Spinal cord (tissue), 10 donors: ENCODE results near the gene MYO7A. TPM values are rescaled to one million over a fixed set of nuclear protein-coding genes. Genes with fewer than 3 reads are reported as not detected.

Experiments used
- DNase-seq, 6 donors: peaks; one replicate each; pipeline versions ENCODE4 v3.0.0 to v3.0.0-alpha.2; 2013 to 2015; ENCODE audit warnings: low spot score in 6 of 6, low read depth in 4 of 6
- H3K27ac ChIP-seq: one replicate; pipeline ENCODE4 v1.5.1; 2013; ENCODE audit warnings: low read depth, low read length, control low read depth
- H3K27me3 ChIP-seq: one replicate; pipeline ENCODE4 v1.6.1; 2013; ENCODE audit warnings: low read length; ENCODE audit not compliant: control insufficient read depth, insufficient read depth
- H3K36me3 ChIP-seq: one replicate; pipeline ENCODE4 v1.6.1; 2013; ENCODE audit warnings: low read length; ENCODE audit not compliant: control insufficient read depth, insufficient read depth
- H3K4me1 ChIP-seq: one replicate; pipeline ENCODE4 v1.6.1; 2013; ENCODE audit warnings: low read length; ENCODE audit not compliant: control insufficient read depth, insufficient read depth
- H3K4me3 ChIP-seq: one replicate; pipeline ENCODE4 v1.5.1; 2013; ENCODE audit warnings: low read depth, low read length, control low read depth
- H3K9me3 ChIP-seq: one replicate; pipeline ENCODE4 v1.6.1; 2013; ENCODE audit warnings: low read length; ENCODE audit not compliant: control insufficient read depth, insufficient read depth
- WGBS: methylation state at CpG from one replicate; pipeline ENCODE4 v1.1.5; 2013; ENCODE audit warnings: missing lambda C conversion rate; ENCODE audit not compliant: insufficient coverage; 5-methylcytosine and 5-hydroxymethylcytosine counted together
- polyA plus RNA-seq, 2 donors: library from polyadenylated mRNA; unstranded; fragments of 120-200 nt; gene quantifications; one replicate each; pipeline ENCODE4 v1.2.1, GENCODE V29; 2013; ENCODE audit not compliant: insufficient read length in 2 of 2
- total RNA-seq, 2 donors: library from RNA; depleted of rRNA in 1 of 2; stranded (reverse); fragments of 120-200 nt in 1 of 2; fragments of >200 nt in 1 of 2; gene quantifications; one replicate each; pipeline versions ENCODE4 v1.2.3 to v1.2.4, GENCODE V29; 2013 to 2014
- donor health status: healthy.

The MYO7A gene
- total and polyA plus RNA-seq, 4 donors: 3.0 to 6.0 (median 4.2) TPM

GRCh38 chr11:77207618-77208313 lies 79.7 kb downstream of the MYO7A start:
- H3K36me3 ChIP-seq: peaks cover 8% of the 10 kb centered on the region
- DNase-seq: no peak
- no peak overlapping the region for H3K27ac ChIP-seq
- H3K27me3 ChIP-seq: no peaks in the 10 kb centered on the region
- 84% methylated on average over 10 of the region's 10 CpGs for WGBS
- no peaks in the 10 kb centered on the region for H3K4me1 ChIP-seq
- H3K4me3 ChIP-seq: no peak overlapping the region
- H3K9me3 ChIP-seq: no peaks in the 10 kb centered on the region

- DNase-seq: no peak
- H3K36me3 ChIP-seq: peaks cover 5% of the 10 kb centered on the region
- no peak overlapping the region for H3K4me3 ChIP-seq
- 90% methylated on average over 11 of the region's 11 CpGs for WGBS
- H3K27ac ChIP-seq: no peak overlapping the region
- H3K9me3 ChIP-seq: no peaks in the 10 kb centered on the region
- H3K27me3 ChIP-seq: no peaks in the 10 kb centered on the region
- no peaks in the 10 kb centered on the region for H3K4me1 ChIP-seq
These were observed 80.5 kb downstream of the MYO7A start for GRCh38 chr11:77208535-77208934.

- H3K4me1 ChIP-seq: no peaks in the 10 kb centered on the region
- WGBS: 97% methylated on average over 3 of the region's 4 CpGs
- no peaks in the 10 kb centered on the region for H3K27me3 ChIP-seq
- no peak overlapping the region for H3K4me3 ChIP-seq
- no peaks in the 10 kb centered on the region for H3K9me3 ChIP-seq
- peaks cover 5% of the 10 kb centered on the region for H3K36me3 ChIP-seq
- DNase-seq: no peak
- H3K27ac ChIP-seq: no peak overlapping the region
These were observed 81.6 kb downstream of the MYO7A start for GRCh38 chr11:77209663-77210062.

- peaks cover 5% of the 10 kb centered on the region for H3K36me3 ChIP-seq
- H3K4me1 ChIP-seq: no peaks in the 10 kb centered on the region
- DNase-seq: no peak
These were observed 83.0 kb downstream of the MYO7A start for GRCh38 chr11:77211040-77211451.

GRCh38 chr11:77211594-77212251 lies 83.7 kb downstream of the MYO7A start:
- Histone ChIP-seq H3K27ac (no peak overlapping the region), H3K36me3 (peaks cover 5% of the 10 kb centered on the region), H3K9me3 (no peaks in the 10 kb centered on the region), H3K27me3 (no peaks in the 10 kb centered on the region), H3K4me1 (no peaks in the 10 kb centered on the region), H3K4me3 (no peak overlapping the region)
- DNase-seq: no peak
- 86% methylated on average over 11 of the region's 11 CpGs for WGBS

More at GRCh38 chr11:77211040-77211451, 83.0 kb downstream of the MYO7A start:
- Histone ChIP-seq H3K27ac (no peak overlapping the region), H3K27me3 (no peaks in the 10 kb centered on the region), H3K9me3 (no peaks in the 10 kb centered on the region), H3K4me3 (no peak overlapping the region)
- WGBS: 95% methylated on average over 14 of the region's 14 CpGs

- Histone ChIP-seq H3K36me3 (peaks cover 5% of the 10 kb centered on the region), H3K4me1 (no peaks in the 10 kb centered on the region), H3K27me3 (no peaks in the 10 kb centered on the region), H3K4me3 (no peak overlapping the region), H3K27ac (no peak overlapping the region), H3K9me3 (no peaks in the 10 kb centered on the region)
- no peak for DNase-seq
- 92% methylated on average over 8 of the region's 8 CpGs for WGBS
These were observed 84.4 kb downstream of the MYO7A start for GRCh38 chr11:77212314-77213007.

GRCh38 chr11:77213029-77213579 lies 85.1 kb downstream of the MYO7A start:
- Histone ChIP-seq H3K27ac (no peak overlapping the region), H3K27me3 (no peaks in the 10 kb centered on the region)

GRCh38 chr11:77213589-77214428 lies 85.8 kb downstream of the MYO7A start:
- no peaks in the 10 kb centered on the region for H3K9me3 ChIP-seq
- no peaks in the 10 kb centered on the region for H3K4me1 ChIP-seq
- no peaks in the 10 kb centered on the region for H3K27me3 ChIP-seq
- H3K36me3 ChIP-seq: peaks cover 5% of the 10 kb centered on the region
- no peak overlapping the region for H3K27ac ChIP-seq
- no peak overlapping the region for H3K4me3 ChIP-seq
- 90% methylated on average over 14 of the region's 18 CpGs for WGBS
- DNase-seq: no peak

More at GRCh38 chr11:77213029-77213579, 85.1 kb downstream of the MYO7A start:
- no peak for DNase-seq
- Histone ChIP-seq H3K4me3 (no peak overlapping the region), H3K9me3 (no peaks in the 10 kb centered on the region), H3K36me3 (peaks cover 5% of the 10 kb centered on the region), H3K4me1 (no peaks in the 10 kb centered on the region)
- WGBS: 95% methylated on average over 13 of the region's 13 CpGs

GRCh38 chr11:77214557-77214956 lies 86.5 kb downstream of the MYO7A start:
- H3K4me1 ChIP-seq: no peaks in the 10 kb centered on the region
- no peaks in the 10 kb centered on the region for H3K27me3 ChIP-seq
- H3K9me3 ChIP-seq: no peaks in the 10 kb centered on the region
- WGBS: 95% methylated on average over 8 of the region's 9 CpGs
- no peak for DNase-seq
- H3K4me3 ChIP-seq: no peak overlapping the region
- H3K27ac ChIP-seq: no peak overlapping the region
- H3K36me3 ChIP-seq: peaks cover 5% of the 10 kb centered on the region
